Inflammatory macrophage treated with lipopolysaccharide for 4 hours (primary cell): ENCODE results near the gene CERK.

ENCODE experiments used
- DNase-seq: peaks from one replicate; pipeline ENCODE4 v3.0.0-alpha.2; 2020

CERK gene

GRCh38 chr22:46764779-46765485 is 26.9 kb upstream of the CERK start:
- DNase-seq: no peak

GRCh38 chr22:46764140-46764680 is 26.2 kb upstream of the CERK start:
- peak; percentile 43 for DNase-seq

DNA sequence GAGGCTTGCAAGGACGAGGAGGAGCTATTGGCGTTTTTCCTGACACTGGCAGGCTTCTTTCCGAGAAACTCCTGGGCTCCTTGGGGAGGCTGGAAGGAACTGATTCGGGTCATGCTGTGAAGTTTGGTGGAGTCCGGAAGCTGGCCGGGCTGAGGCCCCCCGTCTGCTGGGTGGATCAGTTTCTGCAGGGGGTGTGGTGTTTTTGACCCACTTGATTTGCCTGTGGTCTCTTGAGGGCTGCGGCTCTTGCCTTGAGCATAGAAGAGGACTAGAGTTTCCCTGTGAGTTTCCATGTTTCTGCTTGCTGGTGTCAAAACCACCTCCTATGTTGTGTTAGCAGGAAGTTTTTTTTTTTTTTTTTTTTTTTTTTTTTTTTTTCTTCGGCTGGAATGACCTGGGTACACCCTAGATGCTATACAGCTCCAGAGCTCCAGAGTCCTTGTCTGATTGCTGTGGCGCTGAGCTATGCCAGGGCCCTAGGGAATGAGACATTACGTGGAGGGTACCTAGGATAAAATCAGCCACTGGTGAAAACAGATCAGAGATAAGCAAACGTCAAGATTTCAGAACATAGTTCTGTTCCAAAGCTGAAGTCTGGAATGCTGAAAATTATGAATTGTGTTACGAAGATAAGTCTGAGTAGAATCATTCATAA is 25.1 kb upstream of the CERK start:
- DNase-seq: peak; percentile 36

DNA sequence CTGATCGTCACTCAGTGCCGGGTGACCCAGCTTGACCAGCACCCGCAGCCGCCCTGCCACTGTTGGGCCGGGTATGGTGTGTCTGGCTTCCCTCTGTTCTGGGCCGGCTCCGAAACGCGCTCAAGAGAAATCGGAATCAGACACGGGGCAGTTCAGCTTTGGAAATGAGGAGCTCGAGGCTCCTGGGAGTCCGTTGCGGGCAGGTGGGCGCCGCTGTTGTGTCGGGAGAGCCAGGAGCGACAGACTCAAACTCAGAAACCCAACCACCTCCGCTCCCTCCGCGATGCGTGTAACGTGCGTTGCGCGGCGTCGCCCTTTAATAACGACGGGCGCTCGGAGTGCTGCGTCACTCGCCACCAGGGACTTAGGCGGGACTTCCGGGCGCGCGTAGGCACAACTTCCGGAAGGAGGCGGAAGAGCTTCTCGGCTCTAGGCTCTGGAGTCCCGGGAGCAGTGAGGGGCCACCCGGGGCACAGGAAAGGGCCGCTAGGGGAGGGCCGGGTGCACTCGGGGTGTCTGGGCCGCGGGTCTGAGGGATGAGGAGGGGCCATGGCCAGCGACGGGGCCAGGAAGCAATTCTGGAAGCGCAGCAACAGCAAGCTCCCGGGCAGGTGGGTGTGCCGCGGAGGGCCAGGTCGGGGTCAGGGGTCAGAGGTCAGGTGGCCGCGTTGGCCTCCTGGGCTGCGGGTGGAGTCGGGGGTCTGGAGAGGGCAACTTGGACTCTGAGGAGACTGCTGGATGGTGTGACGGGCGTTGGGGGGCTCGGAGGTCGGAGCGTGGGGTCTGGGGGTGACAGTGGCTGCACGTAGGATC is 24.4 kb upstream of the CERK start, which contains the start of gene TBC1D22A:
TSS of gene TBC1D22A (plus strand) at position 413 of the 813 bp plus-strand sequence. CDS start at position 550, 137 bp downstream.
- peak; percentile 96 for DNase-seq

GRCh38 chr22:46761539-46762237 is 23.6 kb upstream of the CERK start:
- DNase-seq: no peak

DNA sequence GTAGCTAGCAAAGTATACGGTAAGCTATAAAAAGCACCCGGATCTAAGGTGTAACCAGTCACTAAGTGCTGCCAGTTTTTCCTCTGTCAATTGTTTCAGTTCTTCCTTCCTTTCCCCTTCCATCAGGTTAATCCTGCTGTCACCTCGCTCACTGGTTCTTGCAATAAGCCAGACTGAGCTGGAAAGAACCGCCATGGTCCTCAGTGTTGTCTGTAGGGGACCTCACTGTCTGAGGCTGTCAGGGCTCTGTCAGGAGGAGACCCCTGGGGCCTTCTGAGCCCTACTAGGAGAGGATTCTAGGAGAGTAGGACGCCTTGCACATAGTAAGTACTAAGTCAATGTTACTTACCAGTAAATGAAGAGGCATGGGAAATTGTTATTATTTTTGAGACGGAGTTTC is 23.0 kb upstream of the CERK start:
- no peak for DNase-seq

DNA sequence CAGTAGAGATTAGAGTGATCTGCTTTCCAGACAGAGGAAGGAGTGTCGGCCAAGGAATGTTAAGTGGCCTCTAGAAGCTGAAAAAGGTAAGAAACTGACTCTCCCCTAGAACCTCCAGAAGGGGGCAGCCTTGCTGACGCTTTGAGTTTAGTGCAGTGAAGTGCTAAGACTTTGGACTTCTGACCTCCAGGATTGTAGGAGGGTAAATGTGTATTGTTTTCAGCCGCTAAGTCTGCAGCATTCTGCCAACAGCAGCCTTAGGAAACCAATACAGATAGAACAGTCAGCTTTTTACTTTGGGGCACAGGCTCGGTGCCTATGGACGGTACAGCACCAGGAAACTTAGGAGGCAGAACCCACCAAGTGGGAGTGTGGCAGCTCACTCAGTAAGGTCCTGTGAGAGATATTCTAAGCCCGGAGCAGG is 20.8 kb upstream of the CERK start:
- DNase-seq: peak; percentile 72

GRCh38 chr22:46758121-46758520 is 20.1 kb upstream of the CERK start:
- peak; percentile 73 for DNase-seq

DNA sequence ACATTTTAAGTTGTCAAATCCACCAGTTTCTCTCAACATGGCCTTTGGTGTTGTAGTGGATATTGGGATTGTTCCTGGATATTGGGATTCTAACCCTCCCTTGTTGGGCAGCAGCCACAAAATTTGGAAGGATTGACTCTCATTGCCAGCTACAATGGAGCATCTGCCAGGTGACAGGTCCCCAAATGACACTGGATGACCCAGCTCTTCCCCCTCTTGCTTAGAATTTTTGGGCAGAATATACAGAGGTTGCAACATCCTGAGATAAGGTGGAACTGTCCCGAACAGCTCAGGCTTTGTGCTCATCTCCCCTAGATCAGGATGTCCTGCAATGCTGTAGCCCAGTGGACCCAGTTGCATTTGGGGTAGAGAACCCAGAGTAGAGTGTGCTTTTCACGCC is 19.1 kb upstream of the CERK start:
- no peak for DNase-seq

GRCh38 chr22:46756097-46756496 is 18.0 kb upstream of the CERK start:
- DNase-seq: no peak

GRCh38 chr22:46755525-46755924 is 17.5 kb upstream of the CERK start:
- no peak for DNase-seq

GRCh38 chr22:46754826-46755225 is 16.8 kb upstream of the CERK start:
- no peak for DNase-seq

GRCh38 chr22:46754110-46754799 is 16.2 kb upstream of the CERK start:
- peak; percentile 97 for DNase-seq

DNA sequence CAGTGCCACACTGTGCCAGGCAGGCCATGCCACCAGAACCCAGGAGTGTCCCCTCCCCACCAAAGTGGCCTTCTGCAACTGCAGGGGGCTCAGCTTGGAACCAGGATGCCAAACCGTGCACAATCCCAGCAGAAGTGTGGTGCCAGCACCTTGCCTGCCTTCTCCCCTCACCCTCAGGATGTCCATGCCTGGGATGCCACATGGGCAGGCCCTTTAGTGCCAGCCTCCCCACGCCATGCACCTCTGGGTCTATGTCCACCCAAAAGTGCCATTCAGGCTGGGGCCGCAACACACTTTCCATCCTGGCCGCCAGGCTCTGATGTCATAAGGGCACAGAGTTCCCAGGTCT is 15.7 kb upstream of the CERK start:
- DNase-seq: no peak

- DNase-seq: no peak
Observed at GRCh38 chr22:46753360-46753759, 15.3 kb upstream of the CERK start.

GRCh38 chr22:46752988-46753310 is 14.9 kb upstream of the CERK start:
- no peak for DNase-seq

- no peak for DNase-seq
Observed at GRCh38 chr22:46752286-46752987, 14.4 kb upstream of the CERK start.

- no peak for DNase-seq
Observed at GRCh38 chr22:46750863-46751443, 12.9 kb upstream of the CERK start.

GRCh38 chr22:46750530-46750800 is 12.4 kb upstream of the CERK start:
- DNase-seq: no peak

DNA sequence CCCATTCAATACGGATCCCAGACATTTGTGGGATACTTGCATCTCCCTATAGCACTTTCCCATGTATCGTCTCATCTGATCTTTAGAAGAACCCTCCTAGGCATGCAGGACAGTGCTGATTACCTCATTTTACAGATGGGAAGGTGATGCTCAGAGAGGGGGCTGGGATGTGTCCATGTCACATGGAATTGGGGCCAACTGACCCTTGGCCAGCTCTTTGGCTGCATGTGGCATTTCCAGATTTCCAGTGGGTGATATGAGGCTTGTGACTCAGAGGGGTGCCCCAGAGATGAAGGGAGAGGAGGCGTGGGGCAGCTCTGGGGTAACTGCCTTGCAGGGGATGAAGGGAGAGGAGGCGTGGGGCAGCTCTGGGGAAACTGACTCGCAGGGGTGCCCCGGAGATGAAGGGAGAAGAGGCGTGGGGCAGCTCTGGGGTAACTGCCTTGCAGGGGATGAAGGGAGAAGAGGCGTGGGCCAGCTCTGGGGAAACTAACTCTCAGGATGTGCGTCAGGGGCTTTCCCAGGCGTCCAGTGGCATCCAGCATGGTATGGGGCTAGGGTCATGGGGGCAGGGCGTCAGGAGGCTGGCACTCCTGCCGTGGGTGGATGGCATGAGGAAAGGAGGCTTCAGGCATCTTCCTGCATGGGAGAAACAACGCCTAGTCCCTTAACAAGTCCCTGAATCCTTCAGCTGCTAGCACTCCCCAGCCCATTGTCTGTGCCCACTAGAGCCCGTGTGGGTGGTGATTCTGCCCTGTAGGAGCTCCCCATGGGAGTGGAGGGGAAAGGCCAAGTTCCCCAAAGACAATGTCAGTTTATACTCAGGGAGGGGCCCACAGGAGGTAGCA is 11.9 kb upstream of the CERK start:
- peak; percentile 92 for DNase-seq
